GM19397 (cell line): ENCODE data around the gene TMEM52.

Experiments used
- ATAC-seq: cut with Tn5 transposase; IDR thresholded peaks from one replicate; pipeline ENCODE4 v1.9.1; 2021; ENCODE audit warnings: mild to moderate bottlenecking, moderate library complexity; ENCODE audit not compliant: unreplicated experiment

The TMEM52 gene

DNA sequence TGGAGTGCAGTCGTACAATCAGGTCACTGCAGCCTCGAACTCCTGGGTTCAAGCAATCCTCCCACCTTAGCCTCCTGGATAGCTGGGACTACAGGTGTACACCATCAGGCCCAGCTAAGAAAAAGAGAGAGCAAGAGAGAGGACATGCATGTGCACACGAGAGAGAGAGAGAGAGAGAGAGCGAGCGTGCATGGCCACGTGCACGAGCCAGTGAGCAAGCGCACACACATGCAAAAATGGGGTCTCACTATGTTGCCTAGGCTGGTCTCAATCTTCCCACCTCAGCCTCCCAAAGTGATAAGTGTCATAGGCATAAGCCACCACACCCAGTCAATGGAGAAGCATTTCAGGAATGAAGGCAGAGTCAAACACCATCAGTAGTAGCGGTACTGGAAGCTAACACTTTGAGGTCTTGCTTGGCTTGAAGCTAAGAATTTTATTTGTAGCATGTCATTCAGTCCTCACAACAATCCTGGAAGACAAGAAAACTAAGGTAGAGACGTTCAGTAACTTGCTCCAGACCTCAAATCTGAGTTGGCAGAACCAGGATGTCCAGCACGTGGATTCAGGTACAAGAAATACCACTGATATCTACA, 42.6 kb downstream of the TMEM52 start:
- ATAC-seq, result no peak

DNA sequence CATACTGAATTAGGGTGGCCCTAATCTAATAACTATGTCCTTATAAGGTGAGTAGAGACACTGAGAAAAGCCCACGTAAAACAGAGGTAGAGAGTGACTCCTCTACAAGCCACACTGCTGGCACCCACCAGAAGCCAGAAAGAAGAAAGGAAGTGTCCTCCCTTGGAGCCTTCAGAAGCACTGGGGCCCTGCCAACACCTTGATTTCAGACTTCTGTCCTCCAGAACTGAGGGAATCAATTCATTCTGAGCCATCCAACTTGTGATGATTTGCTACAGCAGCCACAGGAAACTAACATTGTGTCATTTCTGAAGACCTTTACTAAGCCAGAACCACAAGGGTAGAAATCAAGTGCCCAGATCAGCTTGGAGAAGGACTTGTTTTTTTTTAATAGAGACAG, 43.1 kb downstream of the TMEM52 start:
- ATAC-seq, result no peak

- ATAC-seq, result no peak
Measured at GRCh38 chr1:1874901-1875300, 44.2 kb downstream of the TMEM52 start.

- ATAC-seq, result no peak
Measured at GRCh38 chr1:1873186-1873585, 45.9 kb downstream of the TMEM52 start.

DNA sequence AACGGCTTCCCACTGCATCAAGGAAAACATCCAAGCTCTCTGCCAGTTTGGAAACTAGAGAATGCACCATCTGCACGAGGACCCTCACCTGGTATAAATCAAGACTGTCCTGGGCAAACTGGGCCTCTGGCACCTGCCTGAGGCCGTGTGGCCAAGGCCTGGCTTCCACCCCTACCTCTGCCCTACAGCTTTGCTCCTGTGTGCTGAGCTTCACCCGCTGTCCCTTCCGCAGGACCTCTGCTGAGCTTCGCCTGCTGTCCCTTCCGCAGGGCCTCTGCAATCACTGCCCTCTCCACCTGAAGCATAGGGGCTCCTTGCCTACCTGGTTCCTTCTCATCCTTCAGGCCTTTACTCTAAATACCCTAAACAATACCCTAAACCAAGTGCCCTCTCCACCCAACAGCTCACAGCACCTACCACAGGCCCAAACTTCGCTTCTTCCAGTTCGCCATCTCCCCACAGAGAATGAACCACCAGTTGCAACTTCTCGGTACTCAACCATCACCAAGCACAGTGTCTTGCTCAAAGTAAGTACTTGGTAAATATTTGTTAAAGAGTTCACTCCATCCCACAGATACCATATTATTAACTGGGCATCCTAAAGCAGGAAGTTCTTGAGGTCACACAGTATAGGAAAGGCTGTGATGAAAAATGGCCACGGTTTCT, 46.6 kb downstream of the TMEM52 start:
- ATAC-seq, result no peak

DNA sequence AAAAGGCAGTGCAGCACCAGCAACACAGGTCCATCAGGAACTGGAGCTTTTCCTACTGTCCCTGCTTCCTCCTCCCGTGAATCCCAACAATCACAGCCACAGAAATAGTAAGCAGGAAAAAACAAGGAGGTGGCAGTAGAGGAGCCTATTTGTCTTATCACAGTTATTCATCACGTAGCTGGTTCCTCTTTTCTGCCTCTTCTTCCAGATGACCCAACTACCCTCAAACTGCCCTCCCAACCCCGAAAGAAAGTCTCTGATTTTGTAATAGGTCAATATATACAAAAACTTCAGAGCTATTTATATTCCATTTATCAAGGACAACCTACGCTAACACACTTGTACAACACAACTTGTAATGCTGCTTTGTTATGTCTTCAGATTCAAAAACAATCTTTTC, 49.6 kb downstream of the TMEM52 start:
- ATAC-seq, result no peak
